Right lobe of liver (tissue), 6 donors: ENCODE measurements around the gene XNDC1N. TPM values are rescaled to one million over a fixed set of nuclear protein-coding genes. Genes with fewer than 3 reads are reported as not detected.

Experiments used
- ATAC-seq, 4 donors: fragments of 200-7000 bp; cut with Tn5 transposase; one replicate each; pipeline ENCODE4 v1.9.1; 2020; ENCODE audit warnings: mild to moderate bottlenecking in 4 of 4, moderate library complexity in 4 of 4
- DNase-seq, 3 donors: peaks; one replicate each; pipeline ENCODE4 v3.0.0-alpha.2; 2020
- H3K27ac ChIP-seq, 3 donors: fragments of 200-600 bp; one replicate each; pipeline ENCODE4 v1.8.0; 2022
- H3K27me3 ChIP-seq, 2 donors: fragments of 200-600 bp; one replicate each; pipeline ENCODE4 v1.8.0; 2022
- H3K36me3 ChIP-seq, 4 donors: fragments of 200-600 bp; sonication (generic) in 1 of 4; one replicate each; pipeline versions ENCODE4 v1.5.1 to v1.8.0; 2017 to 2022; ENCODE audit warnings: control low read depth in 1 of 4
- H3K4me1 ChIP-seq, 4 donors: fragments of 200-600 bp; sonication (generic) in 1 of 4; one replicate each; pipeline versions ENCODE4 v1.5.1 to v1.8.0; 2017 to 2022; ENCODE audit warnings: control low read depth in 1 of 4
- H3K4me3 ChIP-seq, 3 donors: fragments of 200-600 bp; one replicate each; pipeline ENCODE4 v1.8.0; 2022
- H3K9me3 ChIP-seq, 4 donors: fragments of 200-600 bp; sonication (generic) in 1 of 4; one replicate each; pipeline versions ENCODE4 v1.5.1 to v1.8.0; 2017 to 2022; ENCODE audit warnings: control low read depth in 1 of 4
- CTCF ChIP-seq, 4 donors: fragments of 200-600 bp in 3 of 4; fragments of 450-650 bp in 1 of 4; IDR thresholded peaks; one replicate each; pipeline versions ENCODE4 v1.5.1 to v1.8.0; 2016 to 2022; ENCODE audit warnings: antibody characterized with exemption in 4 of 4, mild to moderate bottlenecking in 2 of 4
- POLR2A ChIP-seq: fragments of 450-650 bp; IDR thresholded peaks from one replicate; pipeline ENCODE4 v1.6.1; 2017; ENCODE audit warnings: antibody characterized with exemption, mild to moderate bottlenecking
- WGBS: methylation state at CpG from one replicate; pipeline ENCODE4 v1.1.6; 2018; ENCODE audit warnings: low coverage, low lambda C conversion rate; ENCODE audit not compliant: insufficient coverage; ENCODE audit errors: missing lambda C conversion rate; 5-methylcytosine and 5-hydroxymethylcytosine counted together
- intact Hi-C, 2 donors: fragments of 100-400 bp; cut with DNase I; formaldehyde crosslinking; loops; one replicate each; pipeline versions ENCODE4 v1.11.2 to v1.14.1; 2022
- total RNA-seq, 6 experiments: library from RNA; depleted of rRNA in 2 of 6; stranded (reverse); fragments of >200 nt in 2 of 6; fragmentation: NEBNext Ultra II Directional in 3 of 6; extraction: Animal tissue kit (Norgen Biotek cat#: 25700) in 3 of 6; gene quantifications; one replicate each; pipeline versions ENCODE4 v1.1.0 to v1.2.4, GENCODE V29; 2016 to 2023
- donor health status: DM: no; HTN: yes; CAD: no.
- donor health status: DM: no; HTN: no; CAD: no.
- donor health status: DM: no; HTN: no; CAD: no.
- donor health status: DM: no; HTN: yes; CAD: no.
- donor health status: DM: no; HTN: yes; CAD: no.

XNDC1N gene
- total RNA-seq, 6 experiments from 2014 or later = 0.74 to 4.1 (median 2.2) TPM

GRCh38 chr11:71971680-71972079 is 43.3 kb upstream of the XNDC1N start:
- intact Hi-C loops = no loop called here
- no peaks in the 10 kb centered on the region for H3K27me3 ChIP-seq
- H3K4me3 ChIP-seq = no peak overlapping the region
- 91% methylated on average over 2 of the region's 2 CpGs for WGBS
- H3K4me1 ChIP-seq = no peaks in the 10 kb centered on the region
- H3K9me3 ChIP-seq = no peaks in the 10 kb centered on the region
- peaks cover 0 to 15% (median 0%) of the 10 kb centered on the region in 4 donors for H3K36me3 ChIP-seq
- TF ChIP-seq CTCF (IDR thresholded peaks at IDR 0.05) (no peak), POLR2A (no peak)
- ATAC-seq (peak in 1 of 4 donors; percentile 12), DNase-seq (no peak)
- no peak overlapping the region for H3K27ac ChIP-seq

GRCh38 chr11:71964641-71965040 is 36.2 kb upstream of the XNDC1N start:
- Histone ChIP-seq H3K9me3 (no peaks in the 10 kb centered on the region), H3K27ac (no peak overlapping the region), H3K4me1 (peaks cover 0 to 8% (median 0%) of the 10 kb centered on the region in 4 donors), H3K4me3 (no peak overlapping the region), H3K36me3 (peaks cover 0 to 5% (median 0%) of the 10 kb centered on the region in 4 donors), H3K27me3 (no peaks in the 10 kb centered on the region)
- no peak for TF ChIP-seq CTCF (IDR thresholded peaks at IDR 0.05)
- TF ChIP-seq POLR2A = no peak
- DNase-seq (no peak), ATAC-seq (no peak)
- intact Hi-C loops = no loop called here
- WGBS = 100% methylated on average over 3 of the region's 4 CpGs

- Histone ChIP-seq H3K36me3 (peaks cover 0 to 5% (median 0%) of the 10 kb centered on the region in 4 donors), H3K4me3 (no peak overlapping the region), H3K27ac (no peak overlapping the region), H3K27me3 (no peaks in the 10 kb centered on the region), H3K9me3 (no peaks in the 10 kb centered on the region), H3K4me1 (peaks cover 0 to 8% (median 0%) of the 10 kb centered on the region in 4 donors)
- WGBS = 88% methylated on average over 8 of the region's 8 CpGs
- DNase-seq (no peak), ATAC-seq (no peak)
- intact Hi-C loops = no loop called here
- TF ChIP-seq CTCF (IDR thresholded peaks at IDR 0.05) = no peak
- no peak for TF ChIP-seq POLR2A
These were observed 35.1 kb upstream of the XNDC1N start for GRCh38 chr11:71963468-71963867.

- Histone ChIP-seq H3K9me3 (no peaks in the 10 kb centered on the region), H3K27me3 (no peaks in the 10 kb centered on the region), H3K4me3 (no peak overlapping the region), H3K4me1 (peaks cover 0 to 8% (median 0%) of the 10 kb centered on the region in 4 donors), H3K36me3 (peaks cover 0 to 5% (median 0%) of the 10 kb centered on the region in 4 donors), H3K27ac (no peak overlapping the region)
- 43% methylated on average over 2 of the region's 2 CpGs for WGBS
- DNase-seq = no peak
- TF ChIP-seq CTCF (IDR thresholded peaks at IDR 0.05) (no peak), POLR2A (no peak)
- intact Hi-C loops = no loop called here
- ATAC-seq = peak in 1 of 4 donors; percentile 28
These were observed 34.1 kb upstream of the XNDC1N start for GRCh38 chr11:71962428-71963038.
